ENCODE results near the gene SLC35E4.
A peak's percentile ranks its signal among the peaks of the same experiment; 100 is the strongest.
"Not testable (repeated sequence)": the region's sequence is repeated elsewhere in the genome, so short reads cannot be mapped to it uniquely, and the experiment has no call there.

Gene SLC35E4

DNA sequence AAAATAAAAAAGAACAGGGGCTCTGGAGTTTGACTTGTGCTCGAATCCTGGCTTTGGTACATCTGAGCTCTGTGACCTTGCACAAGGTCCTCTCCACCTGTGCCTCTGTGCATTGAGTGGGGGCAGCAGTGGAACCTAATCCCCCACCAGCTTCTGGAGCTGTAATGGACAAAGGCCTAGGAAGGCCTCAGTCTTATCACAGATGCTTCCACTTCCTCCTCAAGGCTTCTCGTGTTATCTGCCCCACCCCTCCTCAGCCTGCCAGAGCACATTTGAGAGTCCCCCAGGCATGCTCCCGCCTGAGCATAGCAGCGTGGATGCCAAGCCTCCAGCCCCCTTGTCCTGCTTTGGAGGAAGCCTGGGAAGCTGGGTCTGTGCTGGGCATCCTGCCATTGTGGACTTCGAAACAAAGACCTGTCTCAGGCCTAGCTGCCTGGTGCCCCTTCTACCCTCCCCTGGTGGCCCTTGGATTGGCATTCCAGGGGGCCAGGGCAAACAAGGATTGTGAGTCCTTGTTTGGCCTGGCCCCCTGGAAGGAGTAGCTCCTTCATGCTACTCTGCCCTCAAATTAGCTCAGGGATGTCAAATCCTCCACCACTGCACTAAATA, 15.0 kb downstream of the SLC35E4 start:
- DNase-seq (ENCODE audit: low read depth), result no peak

DNA sequence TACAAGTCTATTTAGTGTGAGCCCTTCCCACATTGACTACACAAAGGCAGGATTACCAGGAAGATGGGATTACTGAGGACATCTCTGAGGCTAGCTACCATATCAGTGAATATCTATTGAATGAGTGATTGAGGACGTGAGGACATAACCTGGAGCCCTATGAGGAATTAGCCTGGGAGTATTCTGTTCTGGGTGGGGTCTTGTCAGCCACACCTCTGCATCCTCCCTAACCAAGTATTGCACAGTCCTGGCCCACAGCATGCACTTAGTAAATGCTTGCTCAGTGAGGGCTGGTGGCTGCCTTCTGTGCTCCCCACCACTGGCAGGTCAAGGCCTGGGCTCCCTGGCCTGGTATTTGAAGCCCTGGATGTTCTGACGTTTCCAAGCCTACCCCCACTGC, 17.3 kb downstream of the SLC35E4 start:
- no peak for DNase-seq (ENCODE audit: low read depth)

DNA sequence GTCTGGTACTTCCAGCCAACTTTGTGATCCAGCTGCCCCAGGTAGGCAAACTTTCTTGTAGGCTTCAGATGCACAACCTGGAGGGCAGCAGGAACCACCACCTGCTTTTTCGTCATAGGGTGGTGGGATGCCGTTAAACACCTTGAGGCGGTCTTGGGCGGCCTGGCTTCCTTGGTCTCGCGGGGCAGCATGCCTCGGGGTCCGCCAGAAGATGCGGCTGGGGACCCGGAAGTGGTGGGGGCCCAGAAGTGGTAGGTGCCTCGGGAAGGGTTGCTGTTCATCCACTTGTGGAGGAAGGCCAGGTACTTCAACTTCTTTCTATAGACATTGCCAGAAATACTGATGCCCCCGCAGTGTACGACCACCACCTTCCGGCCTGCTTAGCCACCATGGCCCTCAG, 18.8 kb downstream of the SLC35E4 start:
- no peak for DNase-seq (ENCODE audit: low read depth)

DNA sequence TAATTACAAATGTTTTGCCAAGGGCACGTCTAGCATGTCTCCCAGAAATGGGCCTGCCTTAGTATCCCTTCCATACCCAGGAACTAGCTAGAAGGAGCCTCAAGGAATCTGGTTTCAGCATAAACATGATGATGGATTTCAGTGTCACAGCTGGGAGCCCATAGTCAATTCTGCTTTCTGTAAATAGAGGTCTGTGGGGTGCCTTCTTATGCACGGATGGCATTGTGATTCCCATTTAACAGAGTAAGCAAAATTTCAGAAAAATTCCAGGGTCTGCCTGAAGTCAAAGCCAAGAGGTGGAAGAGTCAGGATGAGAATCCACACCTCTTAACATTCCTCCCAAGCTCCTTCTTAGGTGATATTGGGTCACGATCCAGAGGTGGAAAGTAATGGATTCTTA, 20.0 kb downstream of the SLC35E4 start:
- no peak for DNase-seq (ENCODE audit: low read depth)

DNA sequence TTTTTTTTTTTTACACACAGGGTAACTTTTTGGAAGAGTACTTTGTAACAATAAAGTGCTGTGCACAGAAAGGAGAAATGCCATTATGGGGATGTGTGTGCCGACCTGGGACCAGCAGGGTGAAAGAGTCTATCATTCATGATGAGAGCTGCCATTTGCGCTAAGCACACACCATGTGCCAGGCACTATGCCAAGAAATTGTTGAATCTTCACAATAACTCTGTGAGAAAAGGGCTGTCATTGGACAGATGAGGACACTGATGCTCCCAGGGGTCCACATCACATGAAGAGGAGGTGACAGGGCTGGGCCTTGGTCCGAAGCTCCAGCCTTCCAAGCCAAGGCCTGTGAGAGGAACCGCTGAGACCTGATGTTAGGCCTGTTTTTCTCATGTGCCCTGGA, 26.5 kb downstream of the SLC35E4 start:
- DNase-seq (ENCODE audit: low read depth), result no peak

DNA sequence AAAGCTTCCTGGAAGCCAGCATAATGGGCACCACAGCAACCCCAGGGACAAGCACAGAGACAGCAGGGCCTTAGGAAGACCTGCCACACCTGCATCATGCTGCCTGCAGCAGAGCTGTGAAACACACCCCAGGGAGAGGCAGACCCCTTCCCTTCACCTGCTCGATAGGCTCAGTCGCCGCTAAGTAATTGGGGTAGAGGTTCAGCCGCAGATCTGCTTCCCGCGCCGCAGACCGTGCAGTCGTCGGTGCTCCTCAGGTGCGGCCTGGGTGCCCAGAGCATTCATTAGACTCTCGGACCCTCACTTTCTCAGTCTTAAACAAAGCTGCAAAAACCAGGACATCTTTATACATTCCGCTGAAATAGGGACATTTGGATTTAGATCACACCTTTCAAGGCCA, 29.2 kb downstream of the SLC35E4 start:
- no peak for DNase-seq (ENCODE audit: low read depth)

DNA sequence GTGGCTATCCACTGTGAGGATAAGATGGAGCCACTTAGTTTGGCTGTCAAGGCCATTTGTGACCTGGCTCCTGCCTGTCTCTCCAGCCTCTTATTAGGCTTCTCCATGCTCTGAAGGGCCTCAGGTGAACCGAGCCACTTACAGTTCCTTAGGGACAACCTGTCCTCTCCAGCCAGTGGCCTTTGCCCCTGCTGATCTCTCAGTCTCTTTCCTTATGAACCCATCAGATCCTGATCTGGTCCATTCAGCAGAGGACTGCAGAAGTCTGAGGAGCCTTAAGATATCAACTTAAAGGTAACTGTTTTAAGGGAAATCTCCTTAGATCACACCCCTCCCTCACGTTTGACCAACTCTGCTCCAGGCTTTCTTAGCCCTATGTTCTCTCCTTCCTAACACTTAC, 29.7 kb downstream of the SLC35E4 start:
- DNase-seq (ENCODE audit: low read depth), result no peak

DNA sequence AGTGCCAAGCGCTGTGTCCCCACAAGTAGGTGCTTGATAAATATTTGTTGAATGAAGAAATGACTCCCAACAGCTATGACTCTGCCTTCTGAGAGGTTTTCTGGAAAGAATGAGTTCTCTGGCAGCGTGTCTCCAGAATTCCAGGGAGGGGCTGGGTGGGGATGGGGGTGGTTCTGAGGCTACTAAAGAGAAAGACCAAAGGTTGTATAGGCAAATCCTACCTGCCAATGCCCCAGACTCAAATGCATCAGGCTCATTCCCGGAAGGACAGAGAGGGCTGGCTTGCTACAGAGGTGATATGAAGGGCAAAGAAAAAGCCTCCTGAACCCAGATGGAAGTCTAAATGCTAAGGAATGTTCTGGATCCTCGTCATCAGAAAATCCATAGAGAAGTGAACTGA, 30.2 kb downstream of the SLC35E4 start:
- DNase-seq (ENCODE audit: low read depth), result no peak

DNA sequence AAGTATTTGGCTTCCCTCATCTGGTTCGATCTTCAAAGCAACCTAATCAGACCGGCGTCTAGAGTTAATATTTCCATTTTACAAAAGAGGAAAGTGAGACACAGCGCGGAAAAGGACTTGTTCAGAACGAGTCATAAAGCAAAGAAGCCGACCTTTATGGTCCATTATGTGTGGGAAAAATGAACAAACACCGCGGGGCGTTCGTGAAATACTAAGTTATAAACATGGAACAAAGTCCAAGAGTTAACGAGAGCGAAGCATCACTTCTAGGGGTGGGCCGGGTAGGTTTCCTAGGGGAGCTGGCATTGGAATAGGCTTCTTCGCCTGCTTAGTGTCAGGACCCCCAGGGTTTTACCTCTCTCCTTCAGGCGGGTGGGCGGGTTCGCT, 31.5 kb downstream of the SLC35E4 start:
- no peak for DNase-seq (ENCODE audit: low read depth)

DNA sequence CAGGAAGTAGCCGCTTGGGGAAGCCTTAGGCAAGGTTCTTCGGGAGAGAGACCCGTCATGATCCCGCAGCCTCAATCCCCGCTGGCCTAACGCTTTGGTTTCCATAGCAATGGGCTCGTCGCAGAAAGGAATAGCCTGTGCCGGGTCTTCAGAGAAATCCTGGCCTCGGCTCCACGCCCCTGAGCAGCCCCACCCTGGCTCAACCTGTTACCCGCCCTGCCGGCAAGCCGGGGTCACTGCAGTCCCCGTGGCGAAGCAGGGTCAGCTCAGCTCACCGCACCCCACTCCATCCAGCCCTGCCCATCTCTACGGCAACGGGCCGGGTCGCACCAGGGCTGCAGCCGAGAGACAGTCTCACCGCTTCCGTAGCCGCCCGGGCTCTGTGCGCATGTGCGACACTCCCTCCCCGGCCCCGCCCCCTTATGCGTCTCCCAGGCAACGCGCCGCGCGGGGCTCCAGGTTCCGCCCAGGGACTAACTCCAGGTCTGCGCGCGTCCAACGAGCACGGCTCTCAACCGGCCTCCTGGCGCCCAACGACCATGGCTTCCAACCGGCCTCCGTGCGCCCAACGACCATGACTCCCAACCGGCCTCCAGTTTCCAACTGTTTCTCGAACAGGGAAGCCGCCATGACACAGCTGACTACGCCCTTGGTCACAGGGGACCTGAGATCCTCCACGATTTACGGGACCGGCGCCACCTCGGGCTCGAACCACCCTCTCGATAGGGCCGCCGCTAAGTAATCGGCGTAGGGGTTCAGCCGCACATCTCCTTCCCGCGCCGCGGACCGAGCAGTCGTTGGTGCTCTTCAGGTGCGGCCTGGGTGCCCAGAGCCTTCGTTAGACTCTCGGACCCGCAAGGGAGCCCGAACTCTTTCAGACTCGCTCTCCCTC, 32.2 kb downstream of the SLC35E4 start, which contains the start of gene DUSP18:
TSS of gene DUSP18 (minus strand) at position 382 of the 892 bp plus-strand sequence. CDS start 3,872 bp downstream, outside the sequence.
- peak; percentile 83 for DNase-seq (ENCODE audit: low read depth)

DNA sequence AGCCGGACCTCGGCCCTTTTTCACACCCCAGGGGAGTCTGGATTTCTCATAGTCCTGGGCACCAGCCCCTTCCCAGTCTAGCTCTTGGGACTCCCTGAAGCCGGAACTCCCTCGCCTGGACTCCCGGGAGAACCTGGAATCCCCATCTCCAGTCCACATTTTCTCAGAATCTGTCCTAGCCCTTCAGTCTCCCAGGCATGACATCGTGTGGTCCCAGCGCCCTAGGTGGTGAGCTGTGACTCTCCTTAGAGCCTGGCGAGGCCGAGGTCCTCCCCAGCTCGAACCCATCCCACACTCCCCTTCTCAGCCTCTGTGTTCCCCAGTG, 32.8 kb downstream of the SLC35E4 start:
- DNase-seq (ENCODE audit: low read depth), result no peak

DNA sequence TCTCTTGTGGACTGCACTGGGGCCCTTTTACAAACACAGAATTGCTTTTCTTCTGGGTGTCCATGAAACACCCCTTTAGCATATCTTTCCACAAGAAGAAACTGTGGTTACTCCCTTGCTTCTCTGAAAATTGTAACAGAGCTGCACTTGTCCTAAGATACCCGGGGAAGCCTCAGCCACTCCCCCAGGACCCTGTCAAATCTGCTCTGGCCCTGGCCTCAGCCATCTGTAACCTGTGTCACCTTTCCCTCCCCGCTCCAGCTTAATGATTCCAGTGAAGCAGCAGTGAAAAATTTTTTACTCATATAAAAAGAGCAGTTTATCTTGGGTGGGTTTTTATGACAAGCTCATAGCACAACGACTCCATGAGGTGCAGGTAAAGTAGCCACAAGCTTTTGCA, 35.5 kb downstream of the SLC35E4 start:
- DNase-seq (ENCODE audit: low read depth), result no peak

DNA sequence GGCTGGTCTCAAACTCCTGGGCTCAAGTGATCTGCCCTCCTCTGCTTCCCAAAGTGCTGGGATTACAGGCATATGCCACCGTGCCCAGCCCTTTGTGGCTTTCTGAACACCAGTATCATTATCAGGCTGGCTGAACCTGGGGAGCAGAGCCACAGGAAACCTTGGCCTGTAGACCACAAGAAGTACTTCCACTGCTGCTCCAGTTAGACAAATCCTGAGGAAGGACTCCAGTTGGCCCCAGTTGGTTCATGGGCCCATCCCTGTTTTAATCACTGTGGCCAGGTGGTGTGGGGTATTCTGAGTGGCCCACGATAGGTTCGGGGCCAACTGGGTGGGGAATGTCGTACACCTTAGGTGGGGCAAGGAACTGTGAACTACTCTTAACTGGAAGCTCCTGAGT, 37.6 kb downstream of the SLC35E4 start:
- DNase-seq (ENCODE audit: low read depth), result no peak

DNA sequence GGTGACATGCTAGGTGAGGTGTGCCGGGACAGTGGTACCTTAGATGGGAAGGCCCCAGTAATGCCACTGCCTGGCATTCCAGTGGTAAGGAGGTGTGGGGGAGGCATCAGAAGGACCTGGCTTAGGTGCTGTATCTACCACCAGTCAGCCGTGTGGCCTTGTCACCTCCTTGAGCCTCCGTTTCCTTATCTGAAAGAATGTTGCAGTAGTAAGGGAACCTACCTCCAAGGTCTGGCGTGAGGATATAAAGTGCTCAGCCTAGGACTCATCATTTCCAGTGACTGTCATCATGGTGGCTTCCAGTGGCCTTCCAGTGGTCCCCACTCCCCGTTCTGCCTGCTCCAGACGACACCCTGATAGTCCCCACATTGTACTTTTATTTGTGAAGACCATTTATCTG, 38.9 kb downstream of the SLC35E4 start:
- no peak for DNase-seq (ENCODE audit: low read depth)

DNA sequence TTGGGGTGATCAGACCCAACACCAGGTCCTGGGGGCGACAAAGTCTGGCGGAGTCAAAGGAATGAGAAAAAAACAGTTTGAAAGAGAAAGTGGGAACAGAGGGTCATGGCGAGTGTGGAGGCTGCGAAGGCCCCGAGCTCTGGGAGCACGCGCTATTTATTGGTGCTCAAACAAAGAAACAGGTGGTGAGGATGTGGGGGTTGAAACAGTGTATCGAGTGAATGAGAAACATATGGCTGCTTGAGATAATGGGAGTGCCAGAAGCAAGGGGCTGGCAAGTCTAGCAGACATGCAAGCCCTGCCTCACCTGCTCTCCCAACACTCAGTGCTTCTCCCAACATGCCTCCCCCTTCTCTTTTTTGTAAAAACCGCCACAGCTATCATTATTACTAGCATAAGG, 39.9 kb downstream of the SLC35E4 start:
- no peak for DNase-seq (ENCODE audit: low read depth)

DNA sequence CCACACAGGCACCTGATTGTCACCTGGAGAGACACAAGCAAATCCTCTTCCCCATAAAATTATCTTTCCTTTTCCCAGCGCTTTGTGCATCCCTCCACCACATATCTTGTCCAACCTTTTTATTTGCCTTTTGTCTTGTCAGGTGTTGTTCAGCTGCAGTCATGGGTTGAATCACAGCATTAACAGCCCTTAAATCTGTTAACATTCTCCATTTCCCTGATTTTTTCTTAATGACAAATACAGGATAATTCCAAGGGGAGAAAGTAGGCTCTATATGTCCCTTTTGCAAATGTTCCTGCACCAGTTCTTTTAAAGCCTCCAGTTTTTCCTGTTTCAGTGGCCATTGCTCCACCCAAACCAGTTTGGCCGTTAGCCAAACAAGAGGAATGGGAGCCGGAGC, 41.0 kb downstream of the SLC35E4 start:
- not testable (repeated sequence) for DNase-seq (ENCODE audit: low read depth)

DNA sequence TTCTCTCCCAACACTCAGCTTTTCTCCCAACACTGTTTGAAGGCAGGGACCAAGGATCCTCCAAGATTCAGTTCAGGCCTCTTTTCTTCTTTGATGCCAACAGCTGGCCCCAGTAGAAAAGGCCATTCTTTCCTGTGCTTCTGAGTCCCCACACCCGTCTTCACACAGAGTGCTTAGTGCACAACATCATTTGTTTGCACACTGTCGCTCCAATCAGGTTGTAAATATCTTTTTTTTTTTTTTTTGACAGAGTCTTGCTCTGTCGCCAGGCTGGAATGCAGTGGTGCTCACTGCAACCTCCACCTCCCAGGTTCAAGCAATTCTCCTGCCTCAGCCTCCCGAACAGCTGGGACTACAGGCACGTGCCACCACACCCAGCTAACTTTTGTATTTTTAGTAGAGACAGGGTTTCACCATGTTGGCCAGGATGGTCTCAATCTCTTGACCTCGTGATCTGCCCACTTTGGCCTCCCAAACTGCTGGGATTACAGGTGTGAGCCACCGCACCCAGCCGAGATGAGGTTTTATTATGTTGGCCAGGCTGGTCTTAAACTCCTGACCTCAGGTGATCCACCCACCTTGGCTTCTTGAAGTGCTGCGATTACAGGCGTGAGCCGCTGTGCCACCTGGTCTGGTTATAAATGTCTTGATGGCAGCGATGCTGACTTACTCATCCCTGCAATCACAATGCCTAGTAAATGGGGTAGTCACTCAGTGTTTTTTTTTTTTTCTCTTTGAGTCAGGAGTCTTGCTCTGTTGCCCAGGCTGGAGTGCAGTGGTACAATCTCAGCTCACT, 44.5 kb downstream of the SLC35E4 start:
- DNase-seq (ENCODE audit: low read depth), result not testable (repeated sequence)

DNA sequence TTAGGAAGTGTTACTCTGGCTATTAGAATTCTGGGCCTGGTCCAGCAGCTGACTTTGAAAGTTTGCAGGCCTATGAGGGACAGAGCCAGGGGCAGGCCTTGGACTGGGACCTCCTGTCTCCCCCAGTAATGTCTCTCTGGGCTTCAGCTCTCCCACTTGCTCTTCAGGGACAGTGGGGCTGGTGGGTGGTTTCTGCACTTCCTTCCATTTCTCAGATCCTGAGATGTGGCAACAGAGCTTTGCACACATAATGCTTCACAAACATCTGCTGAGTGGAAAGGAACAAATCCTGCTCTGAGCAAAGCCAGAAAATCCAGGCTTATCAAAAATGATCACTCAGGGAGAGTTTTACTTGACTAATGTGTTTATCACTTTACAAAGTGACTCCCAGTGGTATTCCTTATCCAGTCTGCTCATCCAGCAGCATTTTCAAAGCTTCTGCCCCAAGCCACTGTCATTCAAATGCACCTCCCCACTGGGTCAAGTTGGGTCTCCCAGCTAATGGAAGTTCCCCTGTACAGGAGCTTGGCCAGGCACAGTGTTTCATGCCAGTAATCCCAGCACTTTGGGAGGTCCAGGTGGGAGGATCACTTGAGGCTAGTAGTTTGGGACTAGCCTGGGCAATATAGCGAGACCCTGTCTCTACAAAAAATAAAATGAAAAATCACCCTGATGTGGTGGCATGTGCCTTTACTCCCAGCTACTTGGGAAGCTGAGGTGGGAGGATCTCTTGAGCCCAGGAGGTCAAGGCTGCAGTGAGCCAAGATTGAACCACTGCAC, 45.6 kb downstream of the SLC35E4 start:
- DNase-seq (ENCODE audit: low read depth), result no peak

DNA sequence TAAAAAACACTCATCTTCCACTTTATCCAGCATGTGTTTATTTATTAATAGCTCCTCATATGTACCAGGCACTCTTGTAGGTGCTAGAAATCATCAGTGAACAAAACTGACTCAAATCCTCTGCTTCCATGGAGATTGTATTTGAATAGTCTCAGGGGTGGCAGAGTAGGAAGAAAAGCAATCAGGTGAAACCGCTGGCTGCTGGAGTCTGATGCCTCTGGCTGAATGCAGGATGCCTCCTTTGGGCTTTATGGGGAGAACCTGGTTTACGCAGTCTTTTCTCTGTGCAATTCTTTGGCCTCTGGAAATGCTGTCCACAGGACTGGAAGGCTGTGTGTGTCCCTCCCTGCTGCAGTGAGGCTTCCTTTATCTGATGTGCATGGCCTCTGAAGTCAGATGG, 46.2 kb downstream of the SLC35E4 start:
- no peak for DNase-seq (ENCODE audit: low read depth)

DNA sequence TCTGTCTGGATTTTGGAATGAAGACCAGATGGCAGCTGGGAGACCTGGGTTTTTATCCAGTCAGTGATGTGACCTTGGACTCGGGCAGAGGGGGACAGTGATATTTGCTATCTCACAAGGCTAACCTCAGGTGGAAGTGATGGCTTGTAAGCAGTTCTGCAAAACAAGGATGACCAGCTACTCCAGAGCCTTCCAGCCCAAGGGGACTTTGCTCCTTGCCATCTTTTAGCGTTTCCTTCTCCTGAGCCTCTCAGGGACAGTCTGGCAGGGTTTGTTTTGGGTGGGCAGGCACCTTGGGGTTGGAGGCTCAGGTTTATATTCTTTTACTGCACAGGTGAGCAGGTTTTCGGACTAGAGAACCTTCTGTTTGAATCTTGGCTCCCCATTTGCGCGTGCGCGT, 49.6 kb downstream of the SLC35E4 start:
- no peak for DNase-seq (ENCODE audit: low read depth)

DNA sequence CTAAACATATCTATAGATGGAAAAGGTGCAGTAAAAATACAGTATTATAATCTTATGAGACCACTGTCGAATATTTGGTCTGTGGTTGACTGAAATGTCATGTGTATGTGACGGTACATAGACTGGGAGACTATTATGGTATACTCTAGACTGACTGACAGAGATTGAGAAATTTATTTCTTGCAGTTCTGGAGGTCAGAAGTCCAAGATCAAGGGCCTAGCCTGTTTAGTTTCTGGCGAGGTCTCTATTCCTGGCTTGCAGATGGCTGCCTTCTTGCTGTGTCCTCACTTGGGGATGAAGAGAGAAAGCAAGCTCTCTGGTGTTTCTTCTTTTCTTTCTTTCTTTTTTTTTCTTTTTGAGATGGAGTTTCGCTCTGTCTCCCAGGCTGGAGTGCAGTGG, 51.8 kb downstream of the SLC35E4 start:
- DNase-seq (ENCODE audit: low read depth), result no peak

DNA sequence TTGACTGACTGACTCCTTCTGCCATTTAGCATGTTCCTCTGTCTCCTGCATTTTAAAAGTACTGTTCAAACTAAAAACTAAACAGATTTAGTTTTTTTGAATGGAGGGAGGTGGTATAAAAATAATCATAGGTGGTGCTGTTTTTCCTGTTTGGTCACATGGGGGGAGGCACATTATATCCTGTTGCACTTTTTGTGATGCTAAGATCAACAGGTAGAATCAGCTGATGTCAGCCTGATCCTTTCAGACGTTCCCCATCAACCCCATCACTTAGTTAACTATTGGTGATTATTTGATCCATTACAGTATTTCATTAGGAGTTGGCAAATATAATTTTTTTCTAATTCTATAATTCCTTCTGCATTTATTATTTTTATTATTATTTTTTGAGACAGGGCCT, 54.0 kb downstream of the SLC35E4 start:
- no peak for DNase-seq (ENCODE audit: low read depth)

Measured in fibroblast of gingiva (primary cell).